Right forelimb (tissue), 1 donor: Measurements from ENCODE around the gene VTN.

Source experiments
- DNase-seq: peaks from one replicate; pipeline ENCODE4 v3.0.0-alpha.2; 2018

Gene VTN

DNA sequence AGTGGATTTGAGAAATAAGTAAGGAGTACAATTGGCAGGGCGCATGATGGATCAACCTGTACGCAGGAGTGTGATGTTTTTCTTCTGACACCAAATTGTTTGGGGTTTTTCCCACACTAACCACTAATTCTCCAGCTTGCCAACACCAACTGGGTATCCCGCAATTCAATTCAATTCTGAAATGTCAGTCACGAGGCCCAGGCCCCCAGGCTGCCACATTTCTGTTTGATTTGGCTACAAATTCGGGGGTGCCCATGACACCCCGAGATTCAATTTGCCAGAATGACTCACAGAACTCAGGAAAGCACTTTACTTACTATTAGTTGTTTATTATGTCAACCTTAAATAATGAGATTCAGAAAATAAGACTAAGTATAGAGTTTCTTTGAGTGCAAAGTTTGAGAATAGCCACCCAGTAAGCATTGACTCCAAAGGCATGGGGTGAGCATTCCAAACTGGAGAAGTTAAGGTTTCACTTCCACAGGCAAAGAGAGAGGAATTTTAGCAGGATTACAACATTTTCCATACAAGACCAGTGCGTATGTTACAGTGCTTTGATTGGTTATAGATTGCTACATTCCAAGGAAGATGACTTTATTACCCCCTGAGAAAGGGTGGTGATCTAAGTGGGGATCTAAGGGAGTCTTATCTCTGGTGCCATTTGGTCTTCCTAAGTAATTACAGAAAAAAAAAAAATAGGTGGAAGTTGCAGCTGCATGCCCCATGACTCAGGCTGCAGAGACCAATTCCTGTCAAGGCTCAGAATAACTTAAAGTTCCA, 24.4 kb upstream of the VTN start:
- DNase-seq, result no peak

DNA sequence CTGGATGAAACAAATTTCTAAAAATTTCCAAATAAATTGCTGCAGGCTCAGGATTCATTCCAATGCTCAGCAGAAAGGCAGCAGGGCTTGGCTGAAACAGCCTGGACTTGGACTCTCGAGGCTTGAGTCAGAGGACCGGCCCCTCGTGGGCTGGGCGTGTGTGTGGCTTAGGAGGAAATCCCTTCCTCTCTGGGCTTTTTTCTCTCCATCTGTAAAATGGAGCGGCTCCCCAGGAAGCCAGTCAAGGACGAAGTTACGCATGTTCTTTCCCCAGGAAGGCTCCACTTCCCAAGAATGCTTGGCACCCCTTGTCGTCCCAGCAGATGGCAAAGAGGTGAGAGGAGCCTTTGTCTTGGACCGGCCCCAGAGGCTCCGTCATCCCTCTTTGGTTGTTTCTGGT, 22.4 kb upstream of the VTN start:
- no peak for DNase-seq

DNA sequence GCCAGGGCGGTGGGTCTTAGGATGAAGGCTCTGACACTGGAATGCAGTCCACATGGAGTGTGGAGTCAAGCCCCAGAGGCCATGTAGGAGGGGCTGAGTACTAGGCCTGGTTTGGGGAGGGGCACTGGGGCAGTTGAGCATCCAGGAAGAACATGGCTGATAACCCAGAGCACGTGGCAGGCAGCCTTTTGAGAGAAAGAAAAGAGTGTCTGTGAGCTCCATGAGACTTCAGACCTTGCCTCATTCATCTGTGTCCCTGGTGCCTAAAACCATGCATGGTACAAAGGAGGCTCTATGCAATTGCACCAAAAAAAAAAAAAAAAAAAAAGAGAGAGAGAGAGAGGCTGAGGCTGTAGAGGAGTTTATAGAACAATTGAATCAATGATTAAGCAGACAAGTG, 21.3 kb upstream of the VTN start:
- DNase-seq, result no peak

DNA sequence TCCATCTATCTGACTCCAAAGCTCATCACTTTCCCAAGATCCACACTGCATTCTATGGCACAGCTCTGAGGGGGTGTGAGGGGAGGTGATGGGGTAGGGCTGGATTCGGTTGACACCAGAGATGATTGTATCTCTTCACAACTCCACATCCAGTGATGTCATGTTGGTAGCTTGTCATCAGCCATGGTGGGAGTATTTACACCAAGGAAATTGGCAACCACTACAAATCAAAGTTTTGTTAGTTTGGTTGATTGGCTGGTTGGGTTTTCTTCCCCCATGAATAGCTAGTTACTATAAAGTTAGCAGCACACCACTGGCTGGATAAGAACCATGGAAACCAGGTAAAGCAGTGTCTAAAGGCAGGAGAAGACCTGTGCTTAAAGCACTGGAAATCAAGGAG, 20.9 kb upstream of the VTN start:
- no peak for DNase-seq

DNA sequence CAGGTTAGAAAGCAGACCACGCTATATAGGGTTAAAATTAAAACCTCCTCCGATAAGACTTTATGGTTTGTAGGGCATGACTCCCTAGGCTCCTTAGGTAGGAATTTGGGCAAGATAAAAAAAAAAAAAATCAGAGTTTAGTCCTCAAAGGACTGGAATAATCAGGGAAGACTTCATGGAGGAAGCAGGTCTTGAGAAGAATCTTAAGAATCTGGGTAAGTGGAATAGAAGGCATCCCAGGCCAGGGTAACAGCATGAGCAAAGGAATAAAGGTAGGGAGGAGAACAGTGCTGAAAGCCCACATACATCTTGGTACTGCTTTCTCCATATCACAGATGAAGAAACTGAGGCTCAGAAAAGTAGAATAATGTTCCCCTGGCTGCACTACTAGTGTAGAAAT, 20.5 kb upstream of the VTN start:
- DNase-seq, result no peak

DNA sequence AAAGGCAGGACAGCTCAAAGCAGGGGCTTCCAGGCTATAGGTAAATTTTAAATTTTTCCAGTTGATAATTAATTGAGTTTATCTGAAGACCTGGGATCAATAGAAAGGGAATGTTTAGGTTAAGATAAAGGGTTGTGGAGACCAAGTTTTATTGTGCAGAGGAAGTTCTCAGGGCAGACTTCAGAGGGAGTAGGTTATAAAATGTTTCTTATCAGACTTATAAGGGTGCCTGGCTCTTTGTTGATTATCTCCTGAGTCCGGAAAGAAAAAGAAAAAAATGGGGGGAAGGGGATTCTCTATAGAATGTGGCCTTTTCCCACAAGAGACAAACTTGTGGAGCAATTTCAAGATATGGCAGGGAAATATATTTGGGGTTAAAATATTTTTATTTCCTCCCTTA, 20.0 kb upstream of the VTN start:
- DNase-seq, result no peak

DNA sequence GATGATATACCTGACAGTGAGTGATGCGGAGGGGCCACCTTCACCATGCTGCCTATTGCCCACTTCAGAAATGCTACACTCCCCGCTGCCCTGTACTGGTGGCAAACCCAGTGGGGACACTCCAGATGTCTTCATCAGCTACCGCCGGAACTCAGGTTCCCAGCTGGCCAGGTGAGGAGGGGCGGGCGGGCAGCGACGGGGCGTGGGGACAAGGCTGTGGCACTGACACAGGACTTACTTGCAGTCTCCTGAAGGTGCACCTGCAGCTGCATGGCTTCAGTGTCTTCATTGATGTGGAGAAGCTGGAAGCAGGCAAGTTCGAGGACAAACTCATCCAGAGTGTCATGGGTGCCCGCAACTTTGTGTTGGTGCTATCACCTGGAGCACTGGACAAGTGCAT, 18.0 kb upstream of the VTN start:
- no peak for DNase-seq

DNA sequence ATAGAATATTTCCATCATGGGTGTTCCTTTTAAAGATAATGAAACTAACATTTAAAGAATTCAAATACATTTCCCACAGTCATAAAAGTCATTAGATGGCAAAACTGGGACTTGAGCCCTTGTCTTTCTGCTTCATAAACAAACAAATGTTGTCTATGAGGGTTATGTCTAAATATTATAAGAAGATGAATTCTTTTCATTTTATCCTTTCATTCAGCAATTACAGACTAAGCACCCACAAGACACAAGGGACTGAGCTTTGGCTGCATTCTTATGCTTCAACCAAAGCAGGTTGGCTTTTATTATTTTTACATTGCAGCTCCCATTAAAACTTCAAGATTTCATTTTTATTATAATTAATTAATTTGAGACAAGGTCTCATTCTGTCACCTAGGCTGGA, 16.3 kb upstream of the VTN start:
- DNase-seq, result peak; percentile 9

DNA sequence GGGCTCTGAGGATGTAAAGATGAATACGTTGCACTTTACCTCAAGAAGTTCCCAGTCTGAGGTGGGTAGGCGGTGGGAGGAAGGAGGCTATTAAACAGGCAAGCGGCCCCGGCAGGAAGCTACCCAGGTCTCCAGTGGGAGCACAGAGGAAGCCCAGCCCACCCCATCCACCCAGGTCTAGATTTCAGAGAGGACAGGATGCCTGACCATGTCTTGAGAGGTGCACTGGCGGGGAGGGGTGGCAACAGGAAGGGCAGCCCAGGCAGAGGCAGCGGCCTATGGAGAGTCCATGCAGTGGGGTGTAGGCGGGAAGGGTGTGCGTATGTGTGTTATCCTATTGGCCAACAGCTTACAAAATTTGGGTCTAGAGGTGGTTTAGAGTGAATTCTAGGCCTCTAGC, 15.3 kb upstream of the VTN start:
- no peak for DNase-seq

DNA sequence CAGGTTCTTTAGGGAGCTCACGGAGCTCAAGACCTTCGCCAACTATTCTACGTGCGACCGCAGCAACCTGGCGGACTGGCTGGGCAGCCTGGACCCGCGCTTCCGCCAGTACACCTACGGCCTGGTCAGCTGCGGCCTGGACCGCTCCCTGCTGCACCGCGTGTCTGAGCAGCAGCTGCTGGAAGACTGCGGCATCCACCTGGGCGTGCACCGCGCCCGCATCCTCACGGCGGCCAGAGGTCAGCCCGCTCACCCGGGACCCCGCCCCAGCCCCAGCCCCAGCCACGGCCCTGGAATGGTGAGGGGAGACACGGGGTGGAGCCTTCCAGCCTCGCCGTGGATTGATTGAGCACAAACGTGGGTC, 14.9 kb upstream of the VTN start:
- DNase-seq, result no peak

DNA sequence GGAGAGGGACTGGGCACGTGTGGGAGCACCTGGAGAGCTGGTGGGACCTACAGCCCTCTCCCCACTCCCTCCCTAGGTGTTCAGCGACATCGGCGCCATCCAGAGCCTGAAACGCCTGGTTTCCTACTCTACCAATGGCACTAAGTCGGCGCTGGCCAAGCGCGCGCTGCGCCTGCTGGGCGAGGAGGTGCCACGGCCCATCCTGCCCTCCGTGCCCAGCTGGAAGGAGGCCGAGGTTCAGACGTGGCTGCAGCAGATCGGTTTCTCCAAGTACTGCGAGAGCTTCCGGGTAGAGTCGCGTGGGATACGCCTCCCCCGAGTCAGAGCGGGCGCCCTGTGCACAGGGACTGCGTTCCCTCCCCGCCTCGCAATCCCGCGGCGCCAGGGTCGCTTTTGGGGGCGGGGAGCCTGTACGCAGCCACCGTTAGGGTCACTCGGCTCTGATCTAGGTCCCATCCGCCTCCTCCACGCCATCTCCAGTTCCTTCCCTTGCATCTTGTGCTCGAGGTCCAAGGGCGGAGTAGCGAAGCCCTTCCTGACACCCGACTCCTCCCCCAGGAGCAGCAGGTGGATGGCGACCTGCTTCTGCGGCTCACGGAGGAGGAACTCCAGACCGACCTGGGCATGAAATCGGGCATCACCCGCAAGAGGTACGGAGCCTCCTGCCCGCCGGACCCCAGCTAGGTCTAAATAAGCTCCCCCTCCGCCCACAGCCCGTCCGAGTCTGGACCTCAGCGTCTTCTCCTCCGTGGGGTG, 14.4 kb upstream of the VTN start:
- DNase-seq, result no peak

DNA sequence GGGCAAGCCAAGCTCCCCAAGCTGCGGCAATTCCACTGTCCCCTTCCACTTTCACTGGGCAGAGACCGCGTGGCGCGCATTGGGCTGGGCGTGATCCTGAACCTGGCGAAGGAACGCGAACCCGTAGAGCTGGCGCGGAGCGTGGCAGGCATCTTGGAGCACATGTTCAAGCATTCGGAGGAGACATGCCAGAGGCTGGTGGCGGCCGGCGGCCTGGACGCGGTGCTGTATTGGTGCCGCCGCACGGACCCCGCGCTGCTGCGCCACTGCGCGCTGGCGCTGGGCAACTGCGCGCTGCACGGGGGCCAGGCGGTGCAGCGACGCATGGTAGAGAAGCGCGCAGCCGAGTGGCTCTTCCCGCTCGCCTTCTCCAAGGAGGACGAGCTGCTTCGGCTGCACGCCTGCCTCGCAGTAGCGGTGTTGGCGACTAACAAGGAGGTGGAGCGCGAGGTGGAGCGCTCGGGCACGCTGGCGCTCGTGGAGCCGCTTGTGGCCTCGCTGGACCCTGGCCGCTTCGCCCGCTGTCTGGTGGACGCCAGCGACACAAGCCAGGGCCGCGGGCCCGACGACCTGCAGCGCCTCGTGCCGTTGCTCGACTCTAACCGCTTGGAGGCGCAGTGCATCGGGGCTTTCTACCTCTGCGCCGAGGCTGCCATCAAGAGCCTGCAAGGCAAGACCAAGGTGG, 11.2 kb upstream of the VTN start:
- DNase-seq, result no peak

DNA sequence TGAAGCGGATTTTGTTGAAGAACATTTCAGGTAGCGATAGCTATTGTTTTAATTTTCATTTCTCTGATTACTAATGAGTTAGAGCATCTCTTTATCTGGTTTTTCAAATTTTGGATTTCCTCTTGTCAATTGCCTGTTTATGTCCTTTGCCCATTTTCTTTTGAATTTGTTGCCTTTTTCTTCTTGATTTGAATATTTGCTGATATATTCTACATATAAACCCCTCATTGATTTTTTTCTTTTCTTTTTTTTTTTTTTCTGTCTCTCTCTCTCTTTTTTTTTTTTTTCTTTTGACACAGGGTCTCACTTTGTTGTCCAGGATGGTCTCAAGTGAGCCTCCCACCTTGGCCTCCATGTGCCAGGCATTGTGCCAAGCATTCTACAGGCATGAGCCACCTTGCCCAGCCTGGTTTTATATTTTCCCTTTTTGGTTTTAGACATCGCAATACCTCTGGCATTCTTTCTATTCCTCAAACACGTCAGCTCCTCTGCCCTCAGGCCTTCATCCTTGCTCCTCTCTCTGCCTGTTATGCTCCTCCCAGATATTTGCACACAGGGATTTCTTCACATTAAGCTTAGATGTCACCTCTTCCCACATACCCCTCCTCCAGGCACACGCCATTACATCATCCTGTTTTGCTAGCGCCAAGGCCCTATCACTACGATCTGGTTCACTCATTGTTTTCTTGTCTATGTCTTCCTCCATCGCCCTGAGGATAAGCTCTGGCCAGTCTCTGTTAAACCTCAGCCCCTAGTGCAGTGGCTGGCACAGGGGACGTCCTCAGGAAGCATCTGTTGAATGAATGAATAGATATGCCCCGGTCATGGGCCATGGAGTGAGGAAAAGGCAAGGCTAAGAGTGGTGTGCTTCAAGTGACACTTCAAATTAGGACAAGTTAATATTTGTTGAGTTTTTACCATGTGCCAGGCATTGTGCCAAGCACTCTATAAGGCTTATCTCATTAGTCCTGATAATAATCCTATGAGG, 10.0 kb upstream of the VTN start:
- DNase-seq, result no peak

DNA sequence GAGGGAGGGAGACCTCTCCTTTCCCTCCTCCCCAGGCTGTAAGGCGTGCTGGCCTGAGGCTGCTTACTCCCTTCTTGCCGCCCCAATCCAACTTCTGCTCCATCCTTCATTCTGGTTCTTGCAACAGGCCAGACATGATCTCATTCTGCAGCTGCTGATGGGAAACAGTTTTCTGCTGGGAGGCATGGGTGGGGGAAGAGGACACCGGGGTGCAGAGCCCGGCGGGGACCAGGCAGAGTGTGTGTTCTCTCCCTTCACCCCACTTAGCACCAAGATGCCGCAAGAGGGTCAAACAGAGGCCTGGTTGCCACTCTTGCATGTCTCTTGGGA, 2.8 kb upstream of the VTN start:
- DNase-seq, result no peak

DNA sequence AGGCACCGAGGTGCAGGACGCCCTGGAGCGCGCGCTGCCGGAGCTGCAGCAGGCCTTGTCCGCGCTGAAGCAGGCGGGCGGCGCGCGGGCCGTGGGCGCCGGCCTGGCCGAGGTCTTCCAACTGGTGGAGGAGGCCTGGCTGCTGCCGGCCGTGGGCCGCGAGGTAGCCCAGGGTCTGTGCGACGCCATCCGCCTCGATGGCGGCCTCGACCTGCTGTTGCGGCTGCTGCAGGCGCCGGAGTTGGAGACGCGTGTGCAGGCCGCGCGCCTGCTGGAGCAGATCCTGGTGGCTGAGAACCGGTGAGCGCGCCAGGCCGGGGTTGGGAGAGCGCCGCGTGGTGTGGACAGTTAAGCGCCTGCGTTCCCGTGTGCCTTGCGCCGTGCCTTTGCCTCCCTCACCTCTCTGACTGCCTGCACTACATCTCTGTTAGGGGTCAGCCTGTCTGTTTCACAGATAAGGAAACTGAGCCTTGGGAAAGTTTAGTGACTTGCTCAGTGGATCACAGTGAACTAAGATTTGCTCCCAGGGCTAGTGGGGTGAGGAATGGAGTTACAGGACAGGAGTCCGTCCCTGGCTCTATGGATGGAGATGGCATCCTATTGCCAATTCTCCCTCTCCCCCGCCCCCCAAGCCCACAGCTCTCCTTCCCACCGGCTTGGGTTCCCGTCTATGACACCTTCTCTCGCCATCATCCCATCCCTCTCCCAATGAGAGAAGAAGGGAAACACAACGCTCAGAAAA, 2.3 kb upstream of the VTN start:
- no peak for DNase-seq

DNA sequence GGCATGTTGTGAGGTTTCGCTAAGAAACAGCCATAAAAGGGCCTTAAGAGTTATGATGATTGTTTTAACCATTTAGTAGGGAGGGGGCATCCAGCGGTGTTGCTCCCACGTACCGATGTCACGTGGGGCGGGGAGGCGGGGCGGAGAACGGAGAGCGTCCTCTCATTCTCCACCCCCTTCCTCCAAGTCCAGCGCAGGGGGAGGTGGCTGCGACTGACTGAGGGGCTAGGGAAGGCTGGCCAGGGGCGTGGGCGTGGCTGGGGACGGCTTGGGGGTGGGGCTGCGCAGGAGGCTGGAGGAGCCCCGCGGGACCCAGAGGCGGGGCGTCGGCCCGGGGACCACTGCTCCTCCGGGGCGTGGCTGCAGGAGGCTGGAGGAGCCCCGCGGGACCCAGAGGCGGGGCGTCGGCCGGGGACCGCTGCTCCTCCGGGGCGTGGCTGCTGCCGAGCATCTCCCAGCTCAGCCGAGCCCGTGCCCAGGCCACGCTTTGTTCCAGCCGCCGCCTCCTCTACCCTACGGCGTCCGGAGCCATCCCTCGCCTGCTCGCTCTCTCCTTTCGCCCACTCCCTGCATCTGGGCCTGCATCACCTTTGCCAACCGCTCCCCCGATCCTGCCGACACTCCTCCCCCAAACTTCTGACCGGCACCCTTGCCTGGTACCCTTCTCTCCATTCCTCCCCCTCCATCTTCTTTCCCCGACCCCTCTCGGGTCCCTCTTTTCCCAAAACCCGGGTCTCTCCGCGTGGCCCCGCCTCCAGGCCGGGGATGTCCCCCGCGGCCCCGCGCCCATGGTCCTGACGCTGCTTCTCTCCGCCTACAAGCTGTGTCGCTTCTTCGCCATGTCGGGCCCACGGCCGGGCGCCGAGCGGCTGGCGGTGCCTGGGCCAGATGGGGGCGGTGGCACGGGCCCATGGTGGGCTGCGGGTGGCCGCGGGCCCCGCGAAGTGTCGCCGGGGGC, 1.4 kb upstream of the VTN start, which contains the start of gene SARM1:
Gene SARM1, plus strand, starts transcription at position 450 of the 958 bp plus-strand sequence. Its CDS starts 339 bp downstream, at position 789.
- DNase-seq, result peak; percentile 85

DNA sequence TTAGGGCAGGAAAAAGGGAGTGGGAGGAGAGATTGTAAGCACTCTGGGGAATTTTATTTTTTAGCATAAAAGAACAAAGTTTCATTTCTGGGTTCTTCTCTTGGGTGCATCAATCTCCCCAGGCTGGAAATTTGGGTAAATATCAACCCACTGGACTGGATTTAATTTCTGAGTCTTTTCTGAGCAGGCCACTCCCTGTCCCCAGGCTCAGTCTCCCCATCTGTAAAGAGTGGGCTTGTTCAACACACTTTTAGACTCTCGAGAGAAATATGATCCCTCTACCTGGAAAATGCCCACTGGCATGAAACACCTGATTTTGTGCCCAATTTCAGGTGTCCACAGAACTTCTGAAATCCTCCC, 617 bp upstream of the VTN start:
- DNase-seq, result no peak

DNA sequence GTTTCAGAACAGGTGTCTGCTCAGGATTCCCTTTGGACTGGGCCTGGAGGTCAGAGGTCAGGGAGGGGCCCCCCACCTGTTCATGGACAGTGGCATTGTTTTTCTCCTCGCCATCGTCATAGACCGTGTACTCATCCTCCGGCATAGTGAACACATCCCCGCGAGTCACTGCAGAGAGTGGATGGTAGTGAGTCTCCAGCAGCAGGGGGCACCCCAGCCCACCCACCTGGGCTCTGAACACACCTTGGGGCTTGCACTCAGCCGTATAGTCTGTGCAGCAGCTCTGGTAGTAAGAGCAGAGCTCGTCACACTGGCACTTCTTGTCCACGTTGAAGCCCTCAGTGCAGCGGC, 448 bp downstream of the VTN start:
- DNase-seq, result no peak

DNA sequence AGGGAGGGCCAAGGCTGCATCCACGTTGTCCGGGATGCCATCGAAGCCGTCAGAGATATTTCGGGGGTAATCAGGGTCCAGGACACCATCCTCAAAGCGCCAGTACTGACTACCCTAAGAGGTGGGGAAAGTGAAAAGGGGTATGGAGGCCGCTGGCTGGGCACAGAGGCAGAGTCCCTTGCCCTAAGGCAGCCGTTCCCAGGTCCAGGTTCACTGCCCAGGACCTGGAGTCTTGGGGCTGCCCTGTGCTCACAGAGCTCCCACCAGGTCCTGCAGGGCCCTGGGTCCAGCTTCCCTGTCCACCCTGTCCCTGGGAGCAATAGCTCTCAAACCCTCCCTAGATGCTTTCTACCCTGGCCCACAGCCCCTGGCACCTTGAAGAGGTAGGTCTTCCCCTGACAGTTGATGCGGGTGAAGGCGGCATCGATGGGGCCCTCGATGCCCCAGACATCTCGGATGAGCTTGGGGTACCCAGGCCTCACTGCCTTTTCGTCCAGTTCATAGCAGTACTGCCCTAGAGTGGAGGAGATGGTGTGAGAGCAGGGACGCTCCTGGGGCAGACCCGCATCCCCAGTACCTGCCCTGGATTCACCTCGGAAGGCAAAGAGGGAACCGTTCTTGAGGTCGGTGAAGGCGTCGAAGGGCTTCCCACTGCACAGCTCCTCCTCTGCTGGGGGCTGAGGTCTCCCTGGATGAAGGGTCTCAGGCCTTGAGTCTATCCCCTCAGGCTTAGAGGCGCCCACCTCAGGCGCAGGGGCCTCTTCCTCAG, 1.0 kb downstream of the VTN start:
- DNase-seq, result no peak

DNA sequence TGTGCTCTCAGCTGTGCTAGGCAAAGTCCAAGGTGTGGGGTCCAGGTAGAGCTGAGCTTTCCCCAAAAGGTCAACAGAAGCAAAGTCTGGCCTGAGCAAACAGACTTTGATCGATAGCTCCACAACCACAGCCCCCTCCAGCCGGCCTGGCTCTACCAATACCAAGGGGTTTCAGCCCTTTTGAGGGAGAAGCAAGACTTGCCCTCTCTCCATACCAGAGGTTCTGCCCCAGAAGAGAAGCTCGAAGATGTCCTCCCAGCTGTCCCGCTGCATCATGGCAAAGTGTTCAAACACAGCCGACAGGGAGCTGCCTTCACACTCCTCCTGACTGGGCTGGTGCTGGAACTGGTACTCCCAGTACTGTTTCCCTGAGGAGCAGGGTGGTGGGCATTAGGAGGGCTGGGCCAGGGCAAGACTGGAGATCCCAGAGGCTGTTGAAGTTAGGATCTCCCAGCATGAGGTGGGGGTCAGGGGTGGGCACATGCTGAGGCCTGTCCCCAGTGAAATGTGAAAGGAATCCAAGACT, 1.7 kb downstream of the VTN start:
- no peak for DNase-seq
